ENCODE measurements around the gene EYA4. TPM values are rescaled to one million over a fixed set of nuclear protein-coding genes. Genes with fewer than 3 reads are reported as not detected.

Gene EYA4
- polyA plus RNA-seq, 10 donors, result 14.5 to 33.0 (median 20.9) TPM

GRCh38 chr6:133568970-133569889 lies 328.1 kb downstream of the EYA4 start:
- peak; percentile 64 to 85 (median 74) for DNase-seq

GRCh38 chr6:133571681-133572080 lies 330.5 kb downstream of the EYA4 start:
- no peak for DNase-seq

- no peak for DNase-seq
These were observed 336.7 kb downstream of the EYA4 start for GRCh38 chr6:133577851-133578250.

All from muscle of back (tissue), 11 donors.